ENCODE measurements around the gene ZNF524. TPM values are rescaled to one million over a fixed set of nuclear protein-coding genes. Genes with fewer than 3 reads are reported as not detected.
A peak's percentile ranks its signal among the peaks of the same experiment; 100 is the strongest.

Gene ZNF524
- total RNA-seq, 1 donor from 2014 or later = 6.3 TPM

- Histone ChIP-seq H3K36me3 (ENCODE audit: insufficient read depth, low read length) (no peaks in the 10 kb centered on the region), H3K27ac (ENCODE audit: low read depth, low read length) (no peak overlapping the region), H2AFZ (ENCODE audit: low read depth, low read length) (no peak overlapping the region), H3K4me2 (ENCODE audit: low read length) (peak overlapping the region; percentile 98), H3K9ac (ENCODE audit: low read length) (peak overlapping the region; percentile 100), H3K27me3 (ENCODE audit: insufficient read depth, low read length) (no peaks in the 10 kb centered on the region), H3K4me1 (ENCODE audit: insufficient read depth, low read length) (peaks cover 25% of the 10 kb centered on the region), H4K20me1 (ENCODE audit: insufficient read depth, low read length) (peaks cover 14% of the 10 kb centered on the region), H3K9me3 (ENCODE audit: insufficient read depth, low read depth, low read length) (no peaks in the 10 kb centered on the region), H3K4me3 (ENCODE audit: insufficient read depth, low read depth, low read length) (no peak overlapping the region), H3K79me2 (ENCODE audit: insufficient read depth, low read length) (peaks cover 48% of the 10 kb centered on the region)
- Mint-ChIP-seq H3K36me3 (ENCODE audit: low read depth, unreplicated experiment) (peaks cover 7% of the 10 kb centered on the region), H3K4me1 (ENCODE audit: low read depth, unreplicated experiment) (peaks cover 22% of the 10 kb centered on the region), H3K4me3 (ENCODE audit: unreplicated experiment) (peak overlapping the region; percentile 100), H3K27ac (ENCODE audit: unreplicated experiment) (peak overlapping the region; percentile 38), H3K27me3 (ENCODE audit: low read depth, unreplicated experiment) (no peaks in the 10 kb centered on the region), H3K9me3 (ENCODE audit: unreplicated experiment) (peaks cover 3% of the 10 kb centered on the region)
- TF ChIP-seq CTCF (IDR thresholded peaks at IDR 0.05; ENCODE audit: insufficient read depth, low read depth, low read length) (no peak), EZH2 (IDR thresholded peaks at IDR 0.05; ENCODE audit: insufficient read depth, low read length) (no peak)
- FAIRE-seq (no peak), DNase-seq (ENCODE audit: low read depth) (no peak)
These were observed 36.6 kb downstream of the ZNF524 start for GRCh38 chr19:55636723-55637122.

- Histone ChIP-seq H2AFZ (ENCODE audit: low read depth, low read length) (no peak overlapping the region), H3K36me3 (ENCODE audit: insufficient read depth, low read length) (no peaks in the 10 kb centered on the region), H3K4me3 (ENCODE audit: insufficient read depth, low read depth, low read length) (no peak overlapping the region), H3K27me3 (ENCODE audit: insufficient read depth, low read length) (no peaks in the 10 kb centered on the region), H3K4me2 (ENCODE audit: low read length) (peak overlapping the region; percentile 12), H3K27ac (ENCODE audit: low read depth, low read length) (no peak overlapping the region), H3K4me1 (ENCODE audit: insufficient read depth, low read length) (peaks cover 30% of the 10 kb centered on the region), H4K20me1 (ENCODE audit: insufficient read depth, low read length) (peaks cover 14% of the 10 kb centered on the region), H3K9me3 (ENCODE audit: insufficient read depth, low read depth, low read length) (no peaks in the 10 kb centered on the region), H3K9ac (ENCODE audit: low read length) (no peak overlapping the region), H3K79me2 (ENCODE audit: insufficient read depth, low read length) (peaks cover 53% of the 10 kb centered on the region)
- Mint-ChIP-seq H3K36me3 (ENCODE audit: low read depth, unreplicated experiment) (peaks cover 7% of the 10 kb centered on the region), H3K27me3 (ENCODE audit: low read depth, unreplicated experiment) (no peaks in the 10 kb centered on the region), H3K4me3 (ENCODE audit: unreplicated experiment) (no peak overlapping the region), H3K4me1 (ENCODE audit: low read depth, unreplicated experiment) (peaks cover 24% of the 10 kb centered on the region), H3K9me3 (ENCODE audit: unreplicated experiment) (peaks cover 3% of the 10 kb centered on the region), H3K27ac (ENCODE audit: unreplicated experiment) (no peak overlapping the region)
- TF ChIP-seq CTCF (IDR thresholded peaks at IDR 0.05; ENCODE audit: insufficient read depth, low read depth, low read length) (no peak), EZH2 (IDR thresholded peaks at IDR 0.05; ENCODE audit: insufficient read depth, low read length) (no peak)
- FAIRE-seq (no peak), DNase-seq (ENCODE audit: low read depth) (no peak)
These were observed 37.4 kb downstream of the ZNF524 start for GRCh38 chr19:55637534-55637933.

GRCh38 chr19:55638864-55639359, 38.8 kb downstream of the ZNF524 start:
- no peaks in the 10 kb centered on the region for H3K36me3 ChIP-seq (ENCODE audit: insufficient read depth, low read length)
- H3K27me3 ChIP-seq (ENCODE audit: insufficient read depth, low read length) = no peaks in the 10 kb centered on the region
- no peaks in the 10 kb centered on the region for H3K9me3 ChIP-seq (ENCODE audit: insufficient read depth, low read depth, low read length)
- Mint-ChIP-seq H3K27ac (ENCODE audit: unreplicated experiment) (peak overlapping the region; percentile 12), H3K36me3 (ENCODE audit: low read depth, unreplicated experiment) (peaks cover 7% of the 10 kb centered on the region), H3K9me3 (ENCODE audit: unreplicated experiment) (peaks cover 3% of the 10 kb centered on the region), H3K4me1 (ENCODE audit: low read depth, unreplicated experiment) (peaks cover 28% of the 10 kb centered on the region), H3K4me3 (ENCODE audit: unreplicated experiment) (peak overlapping the region; percentile 82), H3K27me3 (ENCODE audit: low read depth, unreplicated experiment) (no peaks in the 10 kb centered on the region)
- H3K79me2 ChIP-seq (ENCODE audit: insufficient read depth, low read length) = peaks cover 63% of the 10 kb centered on the region
- FAIRE-seq (no peak), DNase-seq (ENCODE audit: low read depth) (no peak)
- no peak overlapping the region for H3K9ac ChIP-seq (ENCODE audit: low read length)
- H3K4me3 ChIP-seq (ENCODE audit: insufficient read depth, low read depth, low read length) = no peak overlapping the region
- H4K20me1 ChIP-seq (ENCODE audit: insufficient read depth, low read length) = peaks cover 14% of the 10 kb centered on the region
- no peak overlapping the region for H2AFZ ChIP-seq (ENCODE audit: low read depth, low read length)
- TF ChIP-seq CTCF (IDR thresholded peaks at IDR 0.05; ENCODE audit: insufficient read depth, low read depth, low read length) (peak; percentile 14), EZH2 (IDR thresholded peaks at IDR 0.05; ENCODE audit: insufficient read depth, low read length) (no peak)
- H3K4me1 ChIP-seq (ENCODE audit: insufficient read depth, low read length) = peaks cover 38% of the 10 kb centered on the region
- no peak overlapping the region for H3K4me2 ChIP-seq (ENCODE audit: low read length)
- no peak overlapping the region for H3K27ac ChIP-seq (ENCODE audit: low read depth, low read length)
